Left ventricle myocardium superior (tissue), 1 donor: ENCODE data around the gene GINS3. TPM values are rescaled to one million over a fixed set of nuclear protein-coding genes. Genes with fewer than 3 reads are reported as not detected.
"Not testable (repeated sequence)": the region's sequence is repeated elsewhere in the genome, so short reads cannot be mapped to it uniquely, and the experiment has no call there.

Experiments used
- ATAC-seq: fragments of 200-7000 bp; cut with Tn5 transposase; one replicate; pipeline ENCODE4 v1.9.1; 2020; ENCODE audit warnings: mild to moderate bottlenecking, moderate library complexity
- DNase-seq: peaks from one replicate; pipeline ENCODE4 v3.0.0-alpha.2; 2020
- intact Hi-C: fragments of 100-400 bp; cut with micrococcal nuclease; formaldehyde crosslinking; loops from one replicate; pipeline ENCODE4 v1.11.0; 2022
- total RNA-seq: library from RNA; stranded (reverse); fragmentation: NEBNext Ultra II Directional; extraction: Animal tissue kit (Norgen Biotek cat#: 25700); gene quantifications from one replicate; pipeline ENCODE4 v1.2.1, GENCODE V29; 2021
- donor health status: DM: no; HTN: yes; CAD: no; lungs with severe emphysema.

GINS3 gene
- total RNA-seq, 1 donor from 2014 or later: 6.5 TPM

- no peak for DNase-seq
Observed at GRCh38 chr16:58384437-58385055, 7.7 kb upstream of the GINS3 start.

GRCh38 chr16:58385218-58385773 lies 7.0 kb upstream of the GINS3 start:
- intact Hi-C loops: no loop called here
- ATAC-seq (no peak), DNase-seq (no peak)

More at GRCh38 chr16:58384437-58385055, 7.7 kb upstream of the GINS3 start:
- no peak for ATAC-seq
- intact Hi-C loops: no loop called here

GRCh38 chr16:58389724-58390123 lies 2.5 kb upstream of the GINS3 start:
- ATAC-seq (no peak), DNase-seq (no peak)
- intact Hi-C loops: no loop called here

GRCh38 chr16:58393138-58393504 lies 850 bp downstream of the GINS3 start:
- ATAC-seq: peak; percentile 11
- no peak for DNase-seq
- intact Hi-C loops: no loop called here

GRCh38 chr16:58396897-58397296 lies 4.6 kb downstream of the GINS3 start:
- intact Hi-C loops, DNase-seq, ATAC-seq: not testable (repeated sequence)

GRCh38 chr16:58399718-58400633 lies 7.7 kb downstream of the GINS3 start:
- ATAC-seq: no peak
- intact Hi-C loops: no loop called here
- DNase-seq: no peak

GRCh38 chr16:58401305-58401704 lies 9.0 kb downstream of the GINS3 start:
- ATAC-seq, intact Hi-C loops, DNase-seq: not testable (repeated sequence)

GRCh38 chr16:58402796-58403195 lies 10.5 kb downstream of the GINS3 start:
- ATAC-seq (no peak), DNase-seq (no peak)
- intact Hi-C loops: no loop called here

- peak; percentile 71 for DNase-seq
- intact Hi-C loops: no loop called here
- ATAC-seq: peak; percentile 68
Observed at GRCh38 chr16:58409316-58409973, 17.2 kb downstream of the GINS3 start.

GRCh38 chr16:58411336-58411735 lies 19.1 kb downstream of the GINS3 start:
- intact Hi-C loops: no loop called here

GRCh38 chr16:58411736-58412614 lies 19.7 kb downstream of the GINS3 start:
- intact Hi-C loops: no loop called here
- peak; percentile 70 for ATAC-seq
- no peak for DNase-seq

More at GRCh38 chr16:58411336-58411735, 19.1 kb downstream of the GINS3 start:
- DNase-seq (no peak), ATAC-seq (no peak)

- ATAC-seq: peak; percentile 2
- DNase-seq, intact Hi-C loops: not testable (repeated sequence)
Observed at GRCh38 chr16:58412615-58412970, 20.3 kb downstream of the GINS3 start.

- intact Hi-C loops: no loop called here
- ATAC-seq: peak; percentile 17
- no peak for DNase-seq
Observed at GRCh38 chr16:58413359-58413758, 21.1 kb downstream of the GINS3 start.

GRCh38 chr16:58415003-58415402 lies 22.7 kb downstream of the GINS3 start:
- DNase-seq (no peak), ATAC-seq (peak; percentile 7)
- intact Hi-C loops: no loop called here

- intact Hi-C loops, DNase-seq, ATAC-seq: not testable (repeated sequence)
Observed at GRCh38 chr16:58415961-58416360, 23.7 kb downstream of the GINS3 start.

- ATAC-seq (peak; percentile 0), DNase-seq (no peak)
- intact Hi-C loops: no loop called here
Observed at GRCh38 chr16:58417035-58417434, 24.8 kb downstream of the GINS3 start.

GRCh38 chr16:58417600-58417999 lies 25.3 kb downstream of the GINS3 start:
- ATAC-seq: peak; percentile 75
- DNase-seq: no peak
- intact Hi-C loops: no loop called here

- intact Hi-C loops: no loop called here
- ATAC-seq (peak; percentile 0), DNase-seq (no peak)
Observed at GRCh38 chr16:58418026-58418425, 25.8 kb downstream of the GINS3 start.

GRCh38 chr16:58418601-58419000 lies 26.3 kb downstream of the GINS3 start:
- DNase-seq: peak; percentile 85

More at GRCh38 chr16:58418601-58419000, 26.3 kb downstream of the GINS3 start:
- intact Hi-C loops: no loop called here
- peak; percentile 84 for ATAC-seq
